SK-N-SH (cell line): Measurements from ENCODE around the gene GNG11.

ENCODE experiments used
- CHD2 ChIP-seq: fragments of 150-350 bp; IDR thresholded peaks from 2 replicates; pipeline ENCODE4 v1.6.1; 2018; ENCODE audit warnings: low read length; ENCODE audit not compliant: partially characterized antibody
- CTCF ChIP-seq: fragments of 200-600 bp; sonication (generic); IDR thresholded peaks from 2 replicates; pipeline ENCODE4 v1.6.1; 2017; ENCODE audit warnings: antibody characterized with exemption, mild to moderate bottlenecking, moderate library complexity
- EP300 ChIP-seq, 2 experiments: IDR thresholded peaks; 2 replicates each; pipeline versions ENCODE4 v1.4.0 to v1.6.1; 2012; ENCODE audit warnings: borderline replicate concordance in 1 of 2, low read depth in 1 of 2, low read length in 1 of 2
- MXI1 ChIP-seq: IDR thresholded peaks from 2 replicates; pipeline ENCODE4 v1.6.1; 2012; ENCODE audit warnings: mild to moderate bottlenecking, low read depth, low read length, improper control_type of control experiment
- RAD21 ChIP-seq: IDR thresholded peaks from 2 replicates; pipeline ENCODE4 v1.6.1; 2012; ENCODE audit warnings: mild to moderate bottlenecking, low read length
- TAF1 ChIP-seq: IDR thresholded peaks from 2 replicates; pipeline ENCODE4 v1.6.1; 2012; ENCODE audit warnings: low read depth, mild to moderate bottlenecking, low read length, moderate library complexity, borderline replicate concordance

GRCh38 chr7:93944673-93945072 lies 23.1 kb downstream of the GNG11 start:
- TF ChIP-seq RAD21 (no peak), CHD2 (peak; percentile 46), TAF1 (no peak), CTCF (no peak), EP300 (IDR thresholded peaks at IDR 0.05; ENCODE audit: borderline replicate concordance in 1 of 2, low read depth in 1 of 2, low read length in 1 of 2) (peak in 1 of 2 experiments; percentile 53; a peak in 1 of 4 replicates), MXI1 (peak; percentile 45; the same call in 1 of the 2 replicates)
